Measurements from ENCODE around the gene PELI1.

Gene PELI1

DNA sequence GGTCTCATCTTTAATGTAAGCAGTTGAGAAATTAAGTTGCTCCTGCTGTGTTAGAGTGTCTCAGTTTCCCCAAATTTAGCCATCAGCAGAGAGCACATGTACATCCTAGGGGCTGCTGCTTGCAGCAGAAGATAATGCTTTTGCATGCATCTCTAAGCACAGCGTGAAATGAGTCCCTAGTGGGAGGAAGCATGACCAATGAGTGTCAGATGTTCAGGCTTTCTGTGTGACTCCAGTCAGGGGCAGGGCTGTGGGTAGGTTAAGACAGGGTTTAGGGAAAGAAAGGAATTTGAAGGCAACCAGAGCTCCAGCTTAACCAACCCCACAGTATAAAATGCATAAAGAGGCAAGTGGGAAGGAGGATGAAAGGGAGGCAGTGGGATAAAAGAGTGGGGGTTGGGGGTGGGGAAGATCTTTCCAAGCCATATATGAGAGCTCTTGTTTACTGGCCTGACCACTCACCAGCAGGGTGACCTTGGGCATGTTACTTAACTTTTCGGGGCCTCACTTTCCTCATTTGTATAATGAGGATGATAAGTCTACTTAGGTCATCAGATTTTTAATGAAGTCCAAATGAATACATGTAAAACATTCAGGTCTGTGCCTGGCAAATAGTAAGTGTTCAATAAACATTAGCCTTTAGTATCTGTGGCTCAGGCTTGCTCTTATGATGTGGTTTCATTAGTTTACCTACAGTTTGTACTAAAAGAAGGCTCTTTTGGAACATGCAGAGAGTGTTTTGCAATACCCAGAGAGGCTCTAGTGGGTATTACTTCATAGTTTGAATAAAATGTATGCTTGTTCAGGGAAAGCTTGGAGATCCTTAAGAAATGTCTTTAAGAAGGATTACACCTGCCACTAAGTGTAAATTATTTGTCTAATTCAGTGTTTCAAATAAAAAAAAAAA, 42.7 kb upstream of the PELI1 start:
- H3K4me3 ChIP-seq (ENCODE audit: low read length), result no peak overlapping the region
- DNase-seq (ENCODE audit: low read depth), result no peak
- TF ChIP-seq, protein P1, sequence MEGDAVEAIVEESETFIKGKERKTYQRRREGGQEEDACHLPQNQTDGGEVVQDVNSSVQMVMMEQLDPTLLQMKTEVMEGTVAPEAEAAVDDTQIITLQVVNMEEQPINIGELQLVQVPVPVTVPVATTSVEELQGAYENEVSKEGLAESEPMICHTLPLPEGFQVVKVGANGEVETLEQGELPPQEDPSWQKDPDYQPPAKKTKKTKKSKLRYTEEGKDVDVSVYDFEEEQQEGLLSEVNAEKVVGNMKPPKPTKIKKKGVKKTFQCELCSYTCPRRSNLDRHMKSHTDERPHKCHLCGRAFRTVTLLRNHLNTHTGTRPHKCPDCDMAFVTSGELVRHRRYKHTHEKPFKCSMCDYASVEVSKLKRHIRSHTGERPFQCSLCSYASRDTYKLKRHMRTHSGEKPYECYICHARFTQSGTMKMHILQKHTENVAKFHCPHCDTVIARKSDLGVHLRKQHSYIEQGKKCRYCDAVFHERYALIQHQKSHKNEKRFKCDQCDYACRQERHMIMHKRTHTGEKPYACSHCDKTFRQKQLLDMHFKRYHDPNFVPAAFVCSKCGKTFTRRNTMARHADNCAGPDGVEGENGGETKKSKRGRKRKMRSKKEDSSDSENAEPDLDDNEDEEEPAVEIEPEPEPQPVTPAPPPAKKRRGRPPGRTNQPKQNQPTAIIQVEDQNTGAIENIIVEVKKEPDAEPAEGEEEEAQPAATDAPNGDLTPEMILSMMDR (conservative IDR thresholded peaks at IDR 0.05; ENCODE audit: low read length), result no peak

DNA sequence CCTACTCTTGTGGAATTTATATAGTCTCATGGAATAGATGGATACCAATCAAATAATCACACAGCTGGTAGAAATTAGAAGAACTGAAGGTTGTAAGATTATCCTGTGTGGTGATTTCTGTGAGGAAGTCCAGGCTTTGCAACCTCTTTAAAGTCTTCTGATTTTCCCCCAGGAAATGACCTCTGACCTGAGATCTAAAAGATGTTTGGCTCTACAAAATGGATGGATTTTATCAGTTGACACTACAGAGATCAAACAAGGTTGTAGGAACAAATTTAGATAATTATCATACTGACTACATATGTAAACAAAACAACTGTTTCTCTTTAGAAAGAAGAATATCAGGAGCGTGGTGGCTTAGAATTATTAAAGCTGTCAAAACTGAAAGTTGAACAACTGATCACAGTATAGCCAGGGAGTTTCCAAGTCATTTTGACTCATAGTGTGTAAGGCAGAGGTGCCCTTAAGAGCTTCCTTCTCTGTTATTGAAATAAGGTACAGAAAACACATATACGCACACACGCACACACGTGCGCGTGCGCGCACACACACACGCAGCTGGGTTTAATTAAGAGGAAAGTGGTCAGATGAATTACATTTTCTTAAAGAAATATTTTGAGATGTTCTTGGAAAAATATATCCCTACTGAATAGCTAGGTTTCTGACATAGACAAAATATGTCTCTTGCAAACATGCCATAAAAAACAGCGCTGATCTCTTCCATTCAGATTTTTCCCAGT, 35.5 kb upstream of the PELI1 start:
- DNase-seq (ENCODE audit: low read depth), result peak; percentile 15
- TF ChIP-seq, protein P1 (conservative IDR thresholded peaks at IDR 0.05; ENCODE audit: low read length), result no peak
- H3K4me3 ChIP-seq (ENCODE audit: low read length), result no peak overlapping the region

DNA sequence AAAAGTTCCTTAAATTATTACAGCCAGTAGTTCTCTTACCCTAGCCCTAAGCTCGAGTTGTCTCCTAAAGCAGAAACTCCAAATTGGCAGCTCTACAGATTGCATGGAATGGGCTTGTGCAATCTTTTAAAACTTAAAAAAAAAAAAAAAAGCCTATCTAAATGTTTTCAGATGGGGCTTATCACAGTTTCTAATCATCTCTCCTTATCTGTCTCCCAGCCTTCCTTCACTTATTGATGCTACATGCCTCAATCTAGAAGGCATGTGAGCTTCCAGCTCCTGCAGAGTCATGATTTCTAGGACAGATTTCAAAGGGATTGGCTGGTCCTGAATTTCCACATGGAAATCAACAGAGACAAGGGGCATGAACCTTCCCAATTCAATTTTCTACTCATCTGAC, 33.1 kb upstream of the PELI1 start:
- TF ChIP-seq, protein P1 (conservative IDR thresholded peaks at IDR 0.05; ENCODE audit: low read length), result no peak
- DNase-seq (ENCODE audit: low read depth), result peak; percentile 52
- H3K4me3 ChIP-seq (ENCODE audit: low read length), result no peak overlapping the region

DNA sequence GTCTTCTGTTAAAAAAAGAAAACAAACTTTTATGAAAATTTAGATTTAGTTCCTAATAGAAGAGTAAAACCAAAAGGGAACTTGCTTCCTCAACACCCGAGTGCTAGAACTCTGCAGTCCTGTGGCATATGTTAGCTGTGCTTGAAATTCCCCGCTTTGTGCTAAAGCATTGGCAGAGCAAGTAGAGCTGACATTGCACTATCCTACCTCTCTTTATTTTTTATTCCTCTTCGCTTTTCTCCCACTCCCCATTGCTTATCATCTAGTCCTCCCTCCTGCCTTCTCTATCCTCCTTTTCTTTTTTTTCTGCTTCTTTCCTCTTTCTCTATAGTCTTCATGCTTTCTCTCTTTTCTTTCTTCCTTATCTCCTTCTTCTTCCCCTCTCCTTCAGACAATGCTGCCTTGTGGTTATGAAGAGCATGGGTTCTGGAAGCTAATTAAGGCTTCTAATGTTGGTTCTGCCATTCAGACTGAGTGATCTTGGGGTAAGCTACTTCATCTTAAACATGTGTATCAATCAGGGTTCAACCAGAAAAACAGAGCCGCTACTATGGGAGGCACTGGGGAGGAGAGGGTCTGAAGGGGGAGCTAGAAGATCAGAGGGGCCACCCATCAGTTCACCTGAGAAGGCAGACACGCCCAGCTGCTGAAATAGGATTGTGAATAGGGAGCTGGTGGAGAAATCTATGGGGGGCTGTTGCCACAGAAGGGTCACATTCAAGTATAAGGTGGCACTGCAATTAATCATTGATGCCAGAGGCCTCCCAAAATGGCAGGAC, 31.4 kb upstream of the PELI1 start:
- H3K4me3 ChIP-seq (ENCODE audit: low read length), result no peak overlapping the region

DNA sequence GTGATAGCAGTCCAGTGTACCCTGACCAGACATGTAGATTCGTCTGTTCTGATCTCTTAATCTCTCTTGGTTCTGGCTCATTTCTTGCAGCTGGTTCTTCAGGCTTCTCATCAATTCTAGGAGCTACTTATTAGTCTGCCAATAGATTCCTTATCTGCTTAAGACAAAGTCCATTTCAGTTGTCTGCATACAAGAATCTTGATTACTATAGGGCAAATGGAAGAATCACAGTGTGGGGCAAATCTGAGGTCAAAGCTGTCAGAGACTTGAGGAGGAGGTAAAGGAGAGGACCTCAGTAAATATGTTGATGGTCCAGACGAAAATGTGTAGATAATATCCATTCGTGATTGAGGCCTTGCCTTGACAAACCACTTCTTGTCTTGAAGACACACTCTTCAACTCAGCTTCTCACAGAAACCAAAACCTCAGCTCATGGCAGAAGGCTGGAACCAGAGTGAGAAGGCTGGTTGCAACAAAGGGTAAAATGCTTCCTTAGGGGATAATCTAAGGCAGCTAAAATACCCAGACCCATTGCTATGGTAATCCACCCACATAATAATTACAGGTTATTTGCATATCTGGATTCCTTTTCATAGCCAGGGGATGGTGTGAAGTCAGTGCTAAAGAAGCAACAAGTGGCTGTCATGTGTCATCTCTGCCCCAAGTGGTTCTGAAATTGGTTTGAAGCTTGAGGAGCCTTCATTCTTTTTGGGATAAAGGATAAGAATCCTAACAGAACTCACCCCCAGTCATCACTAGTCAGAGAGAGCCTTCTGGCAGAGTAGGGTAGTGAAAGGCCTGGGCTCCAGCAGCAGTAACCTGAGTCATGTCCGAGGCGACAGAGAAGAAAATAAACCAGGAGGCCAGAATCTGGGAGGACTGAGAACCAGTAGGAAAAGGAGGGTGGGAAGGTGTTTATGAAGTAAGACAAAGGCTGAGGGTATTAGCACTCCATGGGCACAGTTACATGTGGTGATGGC, 29.2 kb upstream of the PELI1 start:
- no peak for DNase-seq (ENCODE audit: low read depth)
- no peak overlapping the region for H3K4me3 ChIP-seq (ENCODE audit: low read length)

More for the DNA sequence above, 31.4 kb upstream of the PELI1 start:
- DNase-seq (ENCODE audit: low read depth), result no peak
- TF ChIP-seq, protein P1 (conservative IDR thresholded peaks at IDR 0.05; ENCODE audit: low read length), result no peak

More for the DNA sequence above, 29.2 kb upstream of the PELI1 start:
- TF ChIP-seq, protein P1 (conservative IDR thresholded peaks at IDR 0.05; ENCODE audit: low read length), result no peak

Data from AG10803 (cell line).